ELR (cell line): ENCODE data around the gene SNORC.

Experiments
- DNase-seq: peaks from one replicate; pipeline ENCODE4 v3.0.0-alpha.2; 2015; ENCODE audit warnings: low read depth

The SNORC gene

GRCh38 chr2:232869138-232870017 is 686 bp upstream of the SNORC start:
- no peak for DNase-seq

DNA sequence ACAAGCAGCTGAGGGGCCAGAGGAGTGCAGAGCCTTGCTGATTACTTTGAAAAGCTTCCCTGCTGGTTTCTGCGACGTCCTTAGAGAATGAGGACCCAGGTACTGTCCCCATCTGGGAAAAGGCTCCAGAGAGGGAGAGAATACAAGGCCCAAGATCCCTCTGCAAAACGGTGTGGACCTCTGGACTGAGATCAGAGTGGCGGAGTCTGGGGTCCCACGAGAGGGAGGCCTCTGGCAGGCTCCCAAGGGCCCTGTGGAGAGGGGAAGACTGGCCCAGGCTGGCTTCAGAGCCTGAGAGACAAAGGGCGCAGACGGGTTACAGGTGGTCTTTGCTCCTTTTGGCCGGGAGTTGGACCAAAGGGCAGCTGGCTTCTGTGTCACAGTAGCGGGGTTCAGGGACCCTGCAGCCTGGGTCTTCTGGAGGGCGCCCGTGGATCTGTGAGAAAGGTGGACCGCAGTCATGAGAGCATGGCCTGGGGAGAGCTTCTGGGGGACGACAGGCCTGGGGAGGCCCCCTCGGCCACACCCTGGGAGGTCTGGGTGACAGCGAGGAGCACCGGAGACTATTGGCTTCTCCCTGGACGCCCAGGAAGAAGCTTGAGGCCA is 805 bp downstream of the SNORC start:
- DNase-seq = no peak

DNA sequence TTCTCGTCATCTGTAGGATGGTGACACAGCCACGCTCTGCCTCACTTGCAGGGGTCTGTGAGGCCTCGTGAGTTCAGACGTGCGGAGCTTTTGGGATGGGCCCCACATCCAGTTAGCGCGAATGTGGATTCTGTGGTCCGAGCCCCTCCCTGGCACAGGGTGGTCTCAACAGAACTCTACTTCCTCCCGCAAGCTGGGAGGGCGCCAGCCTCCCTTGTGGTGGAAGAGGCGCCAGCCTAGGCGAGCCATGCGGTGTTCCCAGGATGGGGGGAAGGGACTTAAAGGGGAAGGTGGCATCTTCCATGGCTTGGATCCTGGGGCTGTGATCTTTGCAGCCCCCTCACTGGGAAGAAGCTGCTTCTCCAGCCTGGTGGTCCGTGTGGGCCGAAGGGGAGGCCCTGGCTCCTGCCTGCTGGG is 1.4 kb downstream of the SNORC start:
- no peak for DNase-seq

GRCh38 chr2:232871835-232872736 is 2.0 kb downstream of the SNORC start:
- DNase-seq = no peak

DNA sequence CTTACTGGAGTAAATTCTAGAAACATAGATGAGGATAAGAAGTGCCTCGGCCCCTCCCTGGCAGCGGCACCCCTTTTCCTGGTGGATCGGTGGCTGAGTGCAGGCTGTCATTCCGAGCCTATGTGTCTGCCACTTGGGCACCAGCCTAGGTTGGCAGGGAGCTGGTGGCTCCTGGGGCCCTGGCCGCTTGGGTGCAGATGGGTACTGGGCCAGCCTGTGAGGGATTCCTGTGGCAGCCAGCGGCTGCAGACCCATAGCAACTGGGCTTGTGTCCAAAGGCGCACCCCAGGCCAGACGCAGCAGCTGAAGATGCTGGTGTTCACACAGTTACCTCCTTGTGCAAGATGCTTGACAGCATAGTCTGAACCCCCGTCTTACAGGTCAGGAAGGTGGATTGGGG is 2.8 kb downstream of the SNORC start:
- DNase-seq = no peak

- DNase-seq = no peak
These were observed 3.3 kb downstream of the SNORC start for GRCh38 chr2:232873292-232873908.

GRCh38 chr2:232873909-232874641 is 4.0 kb downstream of the SNORC start:
- no peak for DNase-seq

GRCh38 chr2:232874677-232875223 is 4.7 kb downstream of the SNORC start:
- no peak for DNase-seq

GRCh38 chr2:232875256-232876121 is 5.4 kb downstream of the SNORC start:
- no peak for DNase-seq

GRCh38 chr2:232876161-232876977 is 6.3 kb downstream of the SNORC start:
- no peak for DNase-seq

DNA sequence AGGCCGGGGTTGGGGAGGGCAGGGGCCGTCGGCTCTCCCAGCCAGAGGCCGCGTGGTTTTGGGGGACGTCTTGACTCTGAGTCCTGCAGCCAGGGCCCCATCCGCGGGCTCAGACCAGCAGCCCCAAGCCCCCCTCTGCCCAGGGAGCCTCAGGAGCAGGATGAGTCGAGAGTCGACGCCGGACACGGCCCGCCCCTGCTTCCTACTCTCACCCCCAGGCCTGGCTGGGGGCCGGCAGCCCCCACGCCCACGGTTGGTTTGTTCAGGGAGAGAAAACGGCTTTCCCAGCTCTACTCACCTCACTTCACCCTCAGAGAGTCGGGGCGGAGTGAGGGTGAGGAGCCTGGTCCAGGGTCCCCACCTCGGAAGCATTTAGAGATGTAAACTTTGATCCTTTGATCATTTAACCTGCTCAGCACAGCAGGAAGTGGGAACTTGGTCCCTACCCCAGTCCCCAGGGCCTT is 6.9 kb downstream of the SNORC start:
- DNase-seq = no peak

- DNase-seq = no peak
These were observed 8.0 kb downstream of the SNORC start for GRCh38 chr2:232877940-232878511.

GRCh38 chr2:232878855-232879617 is 9.0 kb downstream of the SNORC start:
- no peak for DNase-seq

DNA sequence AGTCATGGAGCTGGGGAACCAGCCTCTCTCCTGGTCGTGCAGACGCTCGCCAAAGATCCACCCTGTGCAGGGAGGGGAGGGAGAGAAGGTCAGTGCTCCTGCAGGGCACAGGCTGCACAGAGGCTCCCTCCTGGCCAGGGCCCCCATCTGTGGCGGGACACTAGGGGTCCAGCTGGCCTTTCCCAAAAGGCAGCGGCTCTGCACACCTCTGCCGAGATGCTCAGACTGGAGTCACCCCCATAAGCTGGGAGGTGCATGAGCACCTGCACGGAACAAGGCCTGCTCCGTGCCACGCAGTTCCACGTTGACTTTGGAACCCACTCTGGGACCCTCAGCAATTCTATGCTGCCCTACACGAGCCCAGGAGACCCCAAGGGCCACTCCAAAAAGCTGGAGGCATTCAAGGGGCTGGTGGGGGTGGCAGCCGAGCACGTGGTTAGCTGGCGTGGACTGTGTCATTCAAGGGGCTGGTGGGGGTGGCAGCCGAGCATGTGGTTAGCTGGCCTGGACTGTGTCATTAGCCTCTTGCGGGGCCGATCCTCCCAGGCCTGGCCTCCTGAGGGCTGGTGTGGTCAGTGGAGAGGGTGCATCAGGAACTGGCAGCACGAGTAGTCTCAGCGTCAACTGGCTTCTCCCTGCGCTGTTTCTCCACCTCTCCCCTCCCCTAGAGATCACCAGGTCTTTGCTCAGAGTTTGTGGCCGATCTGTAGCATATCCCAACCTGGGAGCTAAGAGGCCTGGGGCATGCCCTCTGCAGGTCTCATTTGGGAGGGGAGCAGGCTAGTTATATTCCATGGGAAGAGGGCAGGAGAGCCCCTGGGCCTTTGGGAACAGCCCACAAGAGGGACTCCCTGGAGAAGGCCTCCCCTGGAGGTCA is 9.8 kb downstream of the SNORC start:
- no peak for DNase-seq

DNA sequence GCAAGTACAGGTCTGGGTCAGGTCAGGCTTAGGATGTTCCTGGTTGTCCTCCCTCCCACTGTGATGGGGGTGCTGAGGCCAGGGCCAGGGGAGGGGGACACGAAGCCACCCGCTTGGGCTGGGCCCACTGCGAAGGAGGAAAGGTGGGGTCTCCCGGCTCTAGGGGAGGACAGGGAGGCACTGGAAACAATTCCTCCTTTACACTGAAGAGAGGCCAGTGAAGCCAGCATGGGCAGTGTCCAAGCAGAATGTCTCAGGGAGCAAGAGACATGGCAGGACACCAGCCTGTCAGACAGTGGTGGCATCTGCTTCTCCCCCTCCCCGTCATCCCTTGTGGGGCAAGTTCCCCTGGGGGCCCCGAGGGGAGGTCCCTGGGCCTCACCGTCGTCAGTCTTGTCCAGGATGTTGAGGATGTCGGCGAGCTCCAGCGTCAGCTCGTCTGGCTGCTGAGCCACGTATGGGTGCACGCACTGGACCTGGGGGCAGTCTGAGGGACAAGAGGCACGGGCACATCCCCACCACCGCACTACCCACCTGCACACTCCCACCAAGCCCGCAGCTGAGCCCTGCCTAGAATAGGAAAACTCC is 10.8 kb downstream of the SNORC start:
- no peak for DNase-seq

GRCh38 chr2:232882085-232882484 is 12.0 kb downstream of the SNORC start:
- DNase-seq = no peak
